ENCODE data around the gene NAIF1.

- no peak for TF ChIP-seq CTCF (IDR thresholded peaks at IDR 0.05)
- no peak for TF ChIP-seq POLR2A (IDR thresholded peaks at IDR 0.05)
Observed at GRCh38 chr9:128087262-128087661, 20.1 kb upstream of the NAIF1 start.
